Activated T-cell treated with anti-CD3 and anti-CD28 coated beads for 1 hour (primary cell): Measurements from ENCODE around the gene PKD1.

Experiments
- DNase-seq: peaks from one replicate; pipeline ENCODE4 v3.0.0-alpha.2; 2020; ENCODE audit warnings: low read depth

PKD1 gene

DNA sequence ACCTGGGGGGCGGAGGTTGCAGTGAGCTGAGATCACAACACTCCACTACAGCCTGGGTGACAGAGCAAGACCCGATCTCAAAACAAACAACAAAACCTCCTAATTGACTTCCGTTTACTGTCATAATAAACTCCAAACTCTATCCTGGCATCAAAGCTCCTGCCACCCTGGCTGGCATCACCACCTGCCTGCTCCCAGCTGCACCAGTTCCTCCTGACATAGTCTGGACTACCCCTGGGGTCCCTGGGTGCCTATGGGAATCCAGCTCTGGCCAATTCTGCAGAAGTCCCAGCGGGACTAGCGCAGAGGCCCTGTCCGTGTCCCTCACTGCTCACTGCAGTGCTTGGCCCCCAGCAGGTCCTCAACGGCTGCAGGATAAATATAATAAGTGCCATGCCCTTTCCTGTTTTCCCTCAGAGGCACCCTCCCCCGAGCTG, 88.8 kb downstream of the PKD1 start:
- no peak for DNase-seq

DNA sequence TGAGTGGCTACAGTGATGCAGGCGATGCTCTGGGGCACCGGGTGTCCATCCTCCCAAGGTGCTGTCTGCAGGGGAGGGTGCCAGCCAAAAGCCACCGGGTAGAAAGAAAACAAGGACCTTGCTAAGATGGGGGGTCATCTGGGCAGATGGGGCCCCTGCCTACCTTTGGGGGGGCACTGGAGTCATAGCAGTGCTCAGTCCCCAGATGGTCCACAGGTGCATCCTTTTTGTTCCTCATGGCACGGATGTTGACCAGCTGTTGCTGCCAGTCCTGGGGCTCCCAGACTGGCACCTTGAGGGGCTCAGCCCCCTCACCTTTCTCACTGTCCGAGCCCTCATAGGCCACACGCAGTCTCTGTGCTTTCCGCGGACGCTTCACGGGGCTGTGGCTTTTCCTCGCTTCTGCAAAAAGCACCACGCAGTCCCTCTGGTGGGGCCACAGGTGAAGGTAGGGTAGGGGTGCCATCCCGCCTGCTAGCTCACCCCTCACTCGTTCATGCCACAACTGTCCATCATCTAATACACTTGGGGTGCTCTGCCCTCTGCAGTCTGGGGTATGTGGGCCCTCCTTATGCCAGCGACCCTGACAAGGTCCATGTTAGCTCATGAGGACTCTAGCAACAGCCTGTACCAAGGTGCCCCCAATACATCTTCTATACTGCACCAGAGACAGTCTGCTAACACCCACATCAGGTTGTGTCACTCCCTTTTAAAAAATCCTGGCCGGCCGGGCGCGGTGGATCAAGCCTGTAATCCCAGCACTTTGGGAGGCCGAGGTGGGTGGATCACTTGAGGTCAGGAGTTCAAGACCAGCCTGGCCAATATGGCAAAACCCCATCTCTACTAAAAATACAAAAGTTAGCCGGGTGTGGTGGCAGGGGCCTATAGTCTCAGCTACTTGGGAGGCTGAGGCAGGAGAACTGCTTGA, 89.5 kb downstream of the PKD1 start:
- no peak for DNase-seq

DNA sequence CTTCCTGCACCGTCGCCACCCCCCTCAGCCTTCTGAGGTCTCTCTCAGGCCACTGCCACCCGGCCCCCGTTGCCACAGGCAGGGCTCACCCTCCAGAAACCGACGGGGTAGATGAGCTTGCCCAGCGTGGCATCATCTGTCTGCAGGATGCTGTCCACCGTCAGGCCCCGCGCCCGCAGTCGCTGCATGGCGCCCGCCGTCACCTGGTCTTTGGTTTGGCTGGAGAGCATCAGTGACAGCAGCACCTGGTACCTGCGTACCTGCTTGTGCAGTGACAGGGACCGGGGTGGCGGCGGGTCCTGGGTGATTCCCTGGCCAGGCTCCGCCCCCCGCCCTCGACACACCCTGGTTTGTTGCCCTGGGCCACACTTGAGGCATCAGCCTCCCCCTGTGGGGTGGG, 91.2 kb downstream of the PKD1 start:
- no peak for DNase-seq

DNA sequence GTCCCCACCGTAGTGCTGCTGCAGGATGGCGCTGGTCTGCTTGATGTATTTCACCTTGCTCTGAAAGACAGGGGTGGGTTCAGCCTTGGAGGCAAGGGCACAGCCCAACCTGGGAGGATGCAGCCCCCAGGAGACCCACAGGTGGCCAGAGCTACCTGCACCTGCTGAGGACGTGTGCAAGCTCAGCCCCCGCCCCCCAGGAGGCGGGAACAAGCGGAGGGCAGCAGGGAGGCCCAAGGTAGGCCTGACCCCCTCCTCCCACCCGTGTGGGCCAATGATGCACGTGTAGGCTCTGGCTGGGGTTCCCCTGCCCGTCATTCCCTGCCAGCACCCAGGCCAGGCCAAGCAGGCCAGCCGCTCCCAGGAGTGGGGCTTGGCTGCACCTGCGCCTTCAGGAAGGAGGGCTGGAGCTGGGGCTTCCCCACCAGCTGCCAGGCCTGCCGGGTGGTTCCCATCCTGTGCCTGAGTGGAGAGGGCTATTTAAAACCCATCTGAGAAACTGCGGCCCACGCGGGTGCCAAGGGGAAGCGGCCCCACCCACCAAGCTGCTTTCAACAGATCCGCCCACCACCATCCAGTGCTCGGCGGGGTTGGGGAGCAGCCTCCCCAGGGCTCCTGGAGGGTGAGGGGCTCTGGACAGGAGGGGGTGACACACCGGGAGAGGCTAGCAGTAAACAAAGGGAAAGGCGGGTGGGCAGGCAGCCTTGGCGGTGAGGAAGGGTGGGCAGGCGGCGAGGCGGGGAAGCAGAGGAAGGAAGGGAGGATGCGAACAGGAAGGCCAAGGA, 91.8 kb downstream of the PKD1 start:
- no peak for DNase-seq

DNA sequence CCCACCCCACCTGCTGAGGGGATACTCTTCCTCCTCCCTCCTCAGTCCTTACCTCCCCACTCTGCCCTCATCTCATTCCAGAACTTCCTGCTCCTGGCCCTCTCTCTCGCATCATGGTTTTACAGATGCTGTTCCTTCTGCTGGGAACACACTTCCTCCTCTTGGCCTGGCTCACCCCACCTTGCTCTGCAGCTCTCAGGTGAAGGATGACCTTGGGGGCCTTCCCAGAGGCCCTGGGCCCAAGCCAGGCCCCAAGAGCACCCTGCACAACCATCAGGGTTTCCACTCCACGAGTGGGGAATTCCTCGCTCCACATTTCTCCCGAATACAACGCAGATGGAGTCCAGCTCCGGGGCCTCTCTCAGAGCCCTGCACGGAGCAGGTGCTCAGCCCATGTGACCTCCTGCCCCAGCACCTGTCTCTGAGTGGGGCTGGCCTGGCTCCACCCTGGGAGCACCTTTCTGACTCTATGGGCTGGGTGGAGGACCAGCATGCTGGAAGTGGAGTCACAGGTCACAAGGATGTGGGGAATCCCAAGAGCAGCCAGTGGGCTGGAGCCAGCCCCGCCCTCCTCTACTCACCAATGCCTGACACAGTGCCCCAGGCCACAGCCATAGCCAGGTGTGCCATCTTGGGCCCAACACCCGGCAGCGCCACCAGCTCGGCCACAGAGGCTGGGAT, 92.6 kb downstream of the PKD1 start:
- DNase-seq: no peak

DNA sequence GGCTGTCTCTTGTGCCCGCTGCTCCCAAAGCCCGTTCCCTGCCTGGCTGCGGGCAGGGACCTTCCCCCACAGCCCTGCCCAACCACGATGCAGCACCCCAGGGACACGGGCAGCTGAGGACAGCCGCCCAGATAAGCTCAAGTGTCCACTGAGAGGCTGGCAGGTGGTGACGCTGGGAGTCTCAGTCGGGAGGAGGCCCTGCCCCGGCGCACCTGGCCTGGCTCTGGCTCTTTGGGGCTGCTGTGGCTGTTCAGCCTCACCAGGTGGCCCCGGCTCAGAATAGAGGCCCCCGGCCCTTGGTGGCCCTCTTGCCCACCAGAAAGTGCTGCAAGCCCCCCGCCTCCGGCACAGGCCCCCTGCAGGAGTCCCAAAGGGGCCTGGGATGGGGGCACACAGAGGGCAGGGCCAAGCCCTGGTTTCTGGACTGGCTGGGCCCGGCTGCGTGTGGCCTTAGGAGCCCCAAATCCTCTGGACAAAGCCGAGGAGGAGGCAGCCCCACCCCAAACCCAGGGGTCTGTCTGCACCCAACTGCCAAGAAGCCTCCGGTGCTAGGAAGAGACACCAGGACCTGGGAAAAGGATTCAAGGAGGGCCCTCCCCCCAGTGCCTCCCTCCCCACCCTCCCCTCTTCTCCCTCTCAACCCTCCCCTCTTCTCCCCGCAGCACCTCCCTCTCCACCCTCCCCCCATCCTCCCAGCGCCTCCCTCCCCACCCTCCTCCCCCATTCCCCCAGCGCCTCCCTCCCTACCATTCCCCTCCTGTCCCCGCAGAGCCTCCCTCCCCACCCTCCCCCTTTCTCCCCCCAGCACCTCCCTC, 93.3 kb downstream of the PKD1 start:
- DNase-seq: no peak

DNA sequence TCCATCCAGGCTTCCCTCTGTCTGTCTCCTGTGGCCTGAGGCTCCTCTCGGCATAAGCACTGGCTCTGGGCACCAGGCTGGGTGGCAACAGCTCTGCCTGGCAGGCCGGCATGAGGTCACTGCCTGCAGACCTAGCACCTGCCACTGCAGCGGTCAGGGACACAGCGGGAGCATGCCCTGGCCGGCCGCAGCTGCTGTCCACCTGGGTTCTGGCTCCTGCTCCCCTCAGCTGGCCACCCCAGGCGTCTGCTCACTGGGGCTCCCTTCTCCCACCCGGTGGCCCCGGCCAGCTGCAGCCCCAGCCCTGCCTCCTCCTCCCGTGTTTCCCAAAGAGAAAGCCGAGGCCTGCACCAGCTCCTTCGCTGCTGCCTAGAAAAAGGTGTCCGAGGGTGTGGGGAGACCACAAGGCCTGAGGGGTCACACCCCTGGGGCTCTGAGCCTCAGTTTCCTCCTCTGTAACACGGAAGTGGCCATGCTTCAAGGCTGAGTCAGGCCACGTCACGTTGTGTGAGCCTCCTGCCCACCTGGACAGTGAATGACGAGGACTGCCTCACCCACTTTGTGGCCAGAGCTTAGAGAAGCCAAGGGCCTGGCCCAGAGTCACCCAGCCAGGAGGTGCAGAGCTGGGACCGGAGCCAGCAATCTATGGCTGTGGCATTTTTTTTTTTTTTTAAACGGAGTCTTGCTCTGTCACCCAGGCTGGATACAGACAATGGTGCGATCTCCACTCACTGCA, 94.7 kb downstream of the PKD1 start:
- DNase-seq: no peak

DNA sequence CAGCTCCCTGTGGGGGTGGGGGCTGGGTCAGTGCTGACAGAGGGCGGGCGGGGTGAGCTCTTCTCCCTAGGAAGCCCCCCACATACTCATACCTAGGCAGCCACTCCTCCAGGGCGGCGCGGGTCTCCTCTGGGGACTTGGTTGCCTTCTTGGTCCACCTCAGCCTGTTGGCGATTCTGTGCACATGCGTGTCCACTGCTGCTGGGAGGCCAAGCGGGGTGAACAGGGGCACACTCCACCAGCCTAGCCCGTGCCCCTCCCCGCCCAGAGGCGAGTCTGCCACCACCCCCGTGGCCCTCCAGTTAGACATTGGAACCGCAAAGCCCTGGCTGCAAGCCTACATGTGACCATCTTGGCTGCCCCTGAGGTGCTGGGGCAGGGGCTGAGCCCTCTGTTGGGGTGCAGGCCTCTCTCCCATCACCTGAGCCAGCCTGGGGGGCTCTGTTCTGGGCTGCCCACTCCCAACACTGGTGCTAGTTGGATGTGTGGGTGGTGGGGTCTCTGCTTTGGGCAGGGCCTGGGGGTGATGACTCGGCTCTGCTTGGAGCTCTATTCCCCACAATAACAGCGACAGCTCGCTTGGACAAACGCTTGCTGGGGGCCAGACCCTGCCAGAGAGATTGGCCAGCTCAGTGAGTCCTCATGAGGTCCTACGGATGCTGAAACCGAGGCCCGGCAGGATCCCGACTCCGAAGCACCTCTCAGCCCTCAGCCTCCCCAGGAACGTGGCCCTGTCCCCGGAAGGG, 95.5 kb downstream of the PKD1 start:
- DNase-seq: no peak

DNA sequence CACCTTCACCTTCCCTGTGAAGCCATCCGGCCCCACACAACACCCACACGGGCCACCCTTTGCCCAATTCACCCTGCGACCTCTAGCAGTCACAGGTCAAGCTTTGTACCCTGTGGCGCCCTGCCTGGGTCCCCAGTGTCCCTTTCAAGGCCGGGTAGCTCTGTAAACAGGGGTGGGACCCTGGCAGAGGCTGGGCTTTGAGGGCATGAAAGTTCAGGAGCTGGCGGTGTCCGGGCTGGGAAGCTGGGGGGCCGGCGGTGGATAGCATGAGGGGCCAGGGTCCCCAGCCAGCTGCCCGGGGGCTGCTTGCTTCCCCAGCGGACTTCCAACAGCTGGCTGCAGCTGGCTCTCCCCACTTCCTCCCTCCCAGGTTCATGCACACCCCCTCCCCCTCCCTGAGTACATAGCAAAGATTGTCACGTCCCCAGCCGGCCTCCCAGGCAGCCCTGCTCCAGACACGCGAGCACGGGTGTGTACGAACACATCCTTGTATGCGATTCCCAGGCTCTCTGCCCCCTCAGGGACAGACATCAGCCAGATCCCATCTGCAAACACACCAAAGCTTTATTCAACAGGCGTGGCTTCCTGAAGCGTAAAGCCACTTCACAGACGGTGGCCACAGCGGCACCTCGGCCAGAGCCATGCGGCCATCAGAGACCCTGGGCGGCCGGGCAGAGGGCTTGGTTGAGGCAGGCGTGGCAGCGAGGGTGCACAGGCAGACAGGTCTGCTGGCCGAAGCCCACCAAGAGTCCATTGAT, 96.2 kb downstream of the PKD1 start:
- no peak for DNase-seq
